HG03457 (cell line): ENCODE data around the gene RAB19.
"Not testable (repeated sequence)": the region's sequence is repeated elsewhere in the genome, so short reads cannot be mapped to it uniquely, and the experiment has no call there.

Source experiments
- ATAC-seq: cut with Tn5 transposase; IDR thresholded peaks from one replicate; pipeline ENCODE4 v1.9.1; 2021; ENCODE audit warnings: moderate number of reproducible peaks; ENCODE audit not compliant: unreplicated experiment

RAB19 gene

DNA sequence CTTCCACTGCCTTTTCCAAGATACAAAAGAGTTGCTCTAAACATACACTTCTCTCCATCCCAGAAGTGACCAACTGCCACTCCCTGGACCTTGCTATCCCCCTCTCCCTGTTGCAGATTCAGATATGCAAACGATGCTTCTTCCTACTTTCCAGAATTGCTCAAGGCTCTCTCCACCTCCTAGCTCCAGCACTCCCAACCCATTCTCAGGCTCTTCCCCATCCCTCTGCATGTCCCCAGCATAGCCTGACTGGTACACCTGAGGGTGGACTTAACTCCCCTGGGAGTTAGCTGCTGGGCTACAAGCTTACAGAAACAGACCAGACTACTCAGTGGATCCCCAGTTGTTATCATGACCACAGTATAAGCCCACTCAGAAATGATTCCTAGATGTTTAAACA, 47.9 kb downstream of the RAB19 start:
- no peak for ATAC-seq

DNA sequence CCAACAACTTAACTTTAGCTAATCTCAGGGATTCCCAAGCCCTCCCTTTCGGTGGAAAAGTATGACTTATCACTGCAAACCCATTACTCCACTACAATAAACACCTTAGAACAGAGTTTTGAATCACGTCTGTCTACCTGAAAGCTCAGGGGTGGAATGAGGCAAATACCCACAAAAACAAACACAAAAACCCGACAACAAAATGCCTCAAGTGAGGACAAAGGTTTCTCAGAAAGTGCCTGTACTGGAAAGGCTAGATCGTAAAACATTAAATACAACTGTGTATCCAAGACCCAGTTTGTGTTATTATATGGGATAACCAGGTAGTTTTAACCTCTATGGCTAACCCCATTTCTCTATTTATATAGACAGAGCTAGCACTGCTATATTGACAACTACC, 49.4 kb downstream of the RAB19 start:
- ATAC-seq, result no peak

DNA sequence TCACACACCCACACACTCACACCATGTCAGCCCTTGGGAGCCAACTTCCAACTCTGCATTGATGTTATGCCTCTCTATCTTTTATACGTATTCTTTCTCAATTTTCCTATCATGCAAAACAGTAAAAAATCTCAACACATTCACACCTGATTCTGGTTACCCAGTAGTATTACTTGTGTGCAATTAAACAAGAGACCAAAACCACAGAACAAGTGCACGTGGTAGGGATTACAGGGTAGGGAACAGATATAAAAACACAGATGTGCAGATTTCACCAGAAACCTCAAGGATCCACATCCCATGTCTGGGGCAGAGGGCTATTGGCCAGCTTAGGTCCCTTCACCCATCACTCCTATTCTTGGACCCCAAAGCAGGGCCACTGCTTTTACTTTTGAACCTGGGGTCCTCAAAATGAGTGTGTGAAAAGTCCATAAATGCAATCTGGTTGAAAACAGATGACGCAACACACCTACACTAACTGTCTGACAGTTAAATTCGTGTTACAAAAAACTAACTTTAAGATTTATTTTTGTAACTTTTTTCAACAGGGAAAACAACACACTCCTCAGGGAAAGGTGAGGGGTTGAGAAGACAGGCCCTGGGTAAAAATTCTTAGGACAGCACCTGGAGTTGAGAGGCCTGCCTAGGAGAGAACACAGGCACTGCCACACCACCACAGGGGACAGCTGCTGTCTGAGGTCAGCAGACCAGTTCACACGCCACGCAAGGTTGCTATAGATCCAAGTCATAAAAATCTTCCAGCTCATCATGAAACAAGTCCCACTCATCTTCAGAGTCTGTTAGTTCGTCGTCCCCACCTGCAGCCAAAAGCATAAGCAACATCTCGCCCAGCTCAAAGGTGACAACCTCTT, 50.2 kb downstream of the RAB19 start:
- not testable (repeated sequence) for ATAC-seq

DNA sequence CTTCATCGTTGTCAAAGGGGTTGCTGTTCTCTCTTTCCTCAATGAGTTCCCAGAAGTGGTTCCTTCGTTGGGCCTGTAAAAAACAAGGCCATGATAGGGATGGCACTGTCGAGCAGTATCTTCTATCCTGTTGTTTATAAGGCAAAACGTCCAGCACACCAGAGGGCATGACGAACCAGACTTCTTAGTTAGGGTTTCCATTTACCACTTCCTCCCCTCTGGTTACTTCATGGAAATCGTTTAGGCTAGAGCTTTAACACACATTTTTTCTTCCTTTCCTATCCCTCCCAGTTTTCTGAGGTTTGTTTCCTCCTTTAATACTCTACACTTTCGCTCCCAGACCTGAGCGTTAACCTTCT, 50.8 kb downstream of the RAB19 start:
- ATAC-seq, result no peak

DNA sequence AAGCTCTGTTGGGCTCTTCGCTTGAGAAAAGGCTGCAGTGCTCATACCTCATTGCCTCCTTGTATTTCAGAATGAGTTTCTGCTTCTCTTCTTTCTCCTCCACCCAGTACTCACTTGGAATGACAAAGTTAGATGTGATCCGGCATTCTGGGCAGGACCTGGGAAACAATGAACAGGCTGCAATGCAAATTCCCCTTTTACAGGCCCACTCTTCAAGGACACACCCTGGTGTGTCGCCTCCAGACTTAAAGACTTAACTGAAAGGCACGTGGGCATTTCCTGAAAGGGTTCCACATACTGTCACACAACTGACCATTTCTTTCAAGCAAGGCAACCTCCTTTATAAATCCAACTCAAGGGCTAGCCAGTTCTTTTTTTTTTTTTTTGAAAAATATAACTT, 51.9 kb downstream of the RAB19 start:
- ATAC-seq, result no peak

DNA sequence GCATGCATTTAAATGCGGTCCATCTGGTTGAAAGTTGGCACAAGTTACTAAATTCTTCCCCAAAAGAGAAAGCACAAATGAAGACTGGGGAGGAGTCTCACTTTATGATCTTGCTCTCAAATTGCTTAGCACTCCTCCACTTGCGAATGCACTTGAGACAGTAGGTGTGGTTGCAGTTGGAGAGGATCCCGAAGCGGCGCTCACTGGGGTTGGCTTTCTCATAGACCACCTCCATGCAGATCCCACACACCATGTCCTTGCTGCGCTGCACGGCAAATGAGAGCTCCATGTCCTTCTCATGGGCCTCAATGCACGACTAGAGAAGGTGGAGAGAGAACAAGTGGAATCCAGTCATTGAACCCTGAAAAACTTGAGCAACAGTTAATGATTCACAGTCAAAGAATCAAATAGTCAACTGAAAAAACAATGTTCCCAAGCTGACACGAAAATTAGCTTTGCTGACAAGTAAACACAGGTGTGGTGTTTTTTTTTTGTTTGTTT, 52.7 kb downstream of the RAB19 start:
- ATAC-seq, result no peak

DNA sequence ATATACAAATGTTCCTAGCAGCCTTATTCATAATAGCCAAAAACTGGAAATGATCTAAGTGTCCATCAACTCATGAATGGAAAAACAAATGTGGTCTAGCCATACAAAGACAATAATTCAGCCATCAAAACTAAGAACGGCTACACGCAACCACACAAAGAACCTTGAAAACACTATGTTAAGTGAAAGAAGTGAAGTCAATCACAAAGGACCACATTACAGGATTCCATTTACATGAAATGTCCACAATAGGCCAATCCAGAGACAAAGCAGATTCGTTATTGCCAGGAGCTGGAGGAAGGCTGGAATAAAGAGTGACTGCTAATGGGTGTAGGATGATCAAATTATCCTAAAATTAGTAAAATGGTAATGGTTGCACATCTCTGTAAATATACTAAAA, 54.3 kb downstream of the RAB19 start:
- no peak for ATAC-seq

DNA sequence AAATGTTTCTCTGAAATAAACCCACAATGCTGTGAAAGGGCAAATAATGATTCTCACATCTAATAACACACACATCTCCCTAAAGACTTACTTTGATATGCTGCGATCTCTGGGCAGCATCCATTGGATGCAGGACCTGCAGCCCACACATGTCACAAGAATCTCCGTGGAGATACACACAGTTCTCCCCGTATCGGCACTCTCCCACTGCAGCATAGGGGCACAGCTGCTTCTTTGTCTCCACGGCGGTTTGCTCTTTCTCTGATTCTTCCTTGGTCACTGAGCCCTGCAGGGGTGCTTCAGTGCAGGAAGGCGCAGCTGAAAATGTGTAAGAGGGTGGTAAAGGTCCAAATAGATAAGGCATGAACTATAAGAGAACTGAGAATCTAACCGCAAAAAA, 55.1 kb downstream of the RAB19 start:
- no peak for ATAC-seq

DNA sequence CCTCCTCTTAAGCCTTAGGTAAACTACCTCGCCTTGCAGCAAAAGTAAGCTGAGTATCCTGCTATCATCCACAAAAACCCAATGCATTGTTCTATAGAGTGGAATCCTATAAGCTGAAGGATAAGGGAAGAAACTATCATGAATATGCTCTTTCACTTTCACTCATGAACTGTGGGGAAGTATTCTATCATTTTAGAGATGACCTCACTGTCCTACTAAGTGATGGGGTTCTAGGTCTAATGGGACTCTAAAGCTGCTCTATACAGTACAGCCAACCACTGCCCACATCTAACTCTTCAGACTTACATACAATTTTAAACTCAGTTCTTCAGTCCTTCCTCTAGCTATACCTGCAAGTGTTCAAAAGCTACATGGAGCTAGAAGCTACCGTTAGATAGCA, 59.3 kb downstream of the RAB19 start:
- ATAC-seq, result no peak

DNA sequence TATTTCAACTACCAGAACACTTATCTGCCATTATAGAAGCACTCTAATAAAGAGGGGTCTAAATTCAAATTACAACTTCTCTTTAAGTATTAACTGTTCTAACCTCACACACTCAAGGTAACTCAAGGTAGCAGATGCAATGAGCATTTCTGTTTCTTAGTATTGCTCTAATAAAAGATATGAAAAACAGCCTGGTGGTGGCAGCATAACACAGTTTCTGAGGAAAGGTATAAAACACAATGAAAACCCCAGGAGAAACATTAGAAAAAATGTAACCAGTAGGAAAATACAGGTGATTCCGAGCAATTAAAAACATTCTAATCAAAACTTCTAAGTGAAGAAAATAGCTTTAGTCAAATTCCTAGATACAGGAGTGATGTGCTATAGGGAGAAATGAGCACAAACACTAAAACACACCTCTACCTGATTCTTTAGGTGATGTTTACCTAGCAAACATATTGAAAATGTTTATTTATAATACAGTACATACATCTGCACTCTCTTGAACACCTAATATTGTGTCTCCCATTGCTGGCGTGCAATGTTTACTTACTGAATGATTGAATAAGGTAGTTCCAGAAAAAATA, 72.0 kb downstream of the RAB19 start:
- no peak for ATAC-seq

DNA sequence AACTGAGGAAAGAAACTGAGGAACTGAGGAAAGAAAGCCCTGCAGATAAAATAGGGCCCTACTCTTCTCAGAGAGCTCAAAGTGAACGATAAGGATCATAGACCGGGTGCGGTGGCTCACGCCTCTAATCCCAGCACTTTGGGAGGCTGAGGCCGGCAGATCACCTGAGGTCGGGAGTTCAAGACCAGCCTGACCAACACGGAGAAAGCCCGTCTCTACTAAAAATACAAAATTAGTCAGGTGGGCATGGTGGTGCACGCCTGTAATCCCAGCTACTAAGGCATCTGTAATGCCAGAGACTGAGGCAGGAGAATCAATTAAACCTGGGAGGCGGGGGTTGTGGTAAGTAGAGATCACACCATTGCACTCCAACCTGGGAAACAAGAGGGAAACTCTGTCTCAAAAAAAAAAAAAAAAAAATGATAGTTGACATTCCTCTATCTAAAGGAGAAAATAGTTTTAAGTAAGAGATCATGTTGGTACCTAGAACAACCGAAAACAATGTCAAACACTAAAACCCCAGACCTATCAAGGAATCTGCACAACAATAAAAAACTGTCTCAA, 72.9 kb downstream of the RAB19 start:
- no peak for ATAC-seq
